ENCODE data around the gene CD47. TPM values are rescaled to one million over a fixed set of nuclear protein-coding genes. Genes with fewer than 3 reads are reported as not detected.

The CD47 gene
- total and polyA plus RNA-seq, 10 of the 15 experiments (the other 5 are each of a cell fraction or from before 2014, with no cell fraction given) = 22.9 to 175 (median 81.1) TPM

DNA sequence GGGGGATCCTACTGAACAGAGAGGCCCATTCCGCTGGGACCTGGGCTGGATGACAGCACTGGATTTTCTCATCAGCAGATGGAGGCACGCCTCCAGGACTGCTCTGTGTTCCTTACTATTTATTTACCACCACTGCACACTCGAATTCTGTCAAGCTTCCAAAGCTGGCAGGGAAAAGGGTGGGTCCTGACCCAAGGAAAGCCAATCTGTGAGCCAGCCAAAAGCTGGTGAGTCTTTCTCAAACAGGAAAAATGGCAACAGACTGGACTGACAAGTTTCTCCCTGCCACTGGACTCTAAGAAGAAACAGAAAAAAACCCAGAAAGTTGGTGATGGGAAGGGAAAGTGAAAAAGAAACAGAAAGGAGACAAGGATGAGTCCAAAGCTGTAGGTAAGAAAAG is 37.8 kb downstream of the CD47 start:
- ChIA-PET SMC1A (ENCODE audit: uncharacterized antibody, unreplicated experiment) (interaction anchor here (0.6 to 1.6 kb wide), 8 partner anchors 10 to 287 kb away, joined by 3 to 6 read pairs (median 4); no protein-coding TSS in a partner anchor), CTCF (interaction anchor here (0.8 to 1.4 kb wide), 4 partner anchors 8 to 352 kb away, joined by 3 to 5 read pairs (median 4); no protein-coding TSS in a partner anchor), RAD21 (ENCODE audit: unreplicated experiment) (interaction anchor here (0.9 kb wide), 1 partner anchor 352 kb away, joined by 3 read pairs; no protein-coding TSS in a partner anchor), POLR2A (interaction anchor here (1.2 to 1.4 kb wide), 2 partner anchors 9 to 13 kb away, joined by 4 to 5 read pairs; no protein-coding TSS in a partner anchor)
- no peak for ATAC-seq
- Histone ChIP-seq H3K36me3 (ENCODE audit: control insufficient read depth in 2 of 2, insufficient read depth in 2 of 2, low read length in 1 of 2) (peaks cover 4 to 35% of the 10 kb centered on the region in 2 experiments; a peak in 3 of 4 replicates), H3K27me3 (replicated peaks in 1 of 2; ENCODE audit: control insufficient read depth in 2 of 2, insufficient read depth in 2 of 2, low read length in 1 of 2) (no peaks in the 10 kb centered on the region), H3K4me2 (ENCODE audit: control insufficient read depth, insufficient read depth) (no peak overlapping the region), H3K4me1 (ENCODE audit: control insufficient read depth, insufficient read depth, low read length) (peaks cover 4% of the 10 kb centered on the region), H3K9me3 (replicated peaks; ENCODE audit: control insufficient read depth, insufficient read depth, low read length) (no peaks in the 10 kb centered on the region), H3K79me2 (ENCODE audit: control insufficient read depth, insufficient read depth, low read length) (peaks cover 2% of the 10 kb centered on the region), H4K20me1 (ENCODE audit: control insufficient read depth, insufficient read depth) (no peaks in the 10 kb centered on the region), H3K4me3 (no peak overlapping the region), H3K9ac (ENCODE audit: control insufficient read depth, insufficient read depth, low read length) (no peak overlapping the region), H3K27ac (ENCODE audit: control insufficient read depth, insufficient read depth) (no peak overlapping the region), H2AFZ (ENCODE audit: control insufficient read depth, low read depth, low read length) (no peak overlapping the region)
- intact Hi-C loops (cut with micrococcal nuclease; ENCODE audit: unreplicated experiment) = no loop called here
- no peak for DNase-seq (ENCODE audit: low read depth, low spot score)
- WGBS (ENCODE audit: insufficient coverage, insufficient replicate concordance, low lambda C conversion rate, missing lambda C conversion rate) = 95% methylated on average over 3 of the region's 3 CpGs
- in situ Hi-C loops (cut with MboI) = no loop called here
- FAIRE-seq = no peak
- no TSS peak for BruUV-seq (replicated peaks)
- TF ChIP-seq EZH2 (IDR thresholded peaks at IDR 0.05; ENCODE audit: borderline replicate concordance, control insufficient read depth, low read depth, low read length) = no peak
- no peak for TF ChIP-seq ZNF384 (IDR thresholded peaks at IDR 0.05; ENCODE audit: borderline replicate concordance, low read depth, low read length)
- TF ChIP-seq TBL1XR1 (IDR thresholded peaks at IDR 0.05; ENCODE audit: low read depth, low read length) = no peak
- TF ChIP-seq IKZF2 (IDR thresholded peaks at IDR 0.05) = no peak
- TF ChIP-seq, protein P1, sequence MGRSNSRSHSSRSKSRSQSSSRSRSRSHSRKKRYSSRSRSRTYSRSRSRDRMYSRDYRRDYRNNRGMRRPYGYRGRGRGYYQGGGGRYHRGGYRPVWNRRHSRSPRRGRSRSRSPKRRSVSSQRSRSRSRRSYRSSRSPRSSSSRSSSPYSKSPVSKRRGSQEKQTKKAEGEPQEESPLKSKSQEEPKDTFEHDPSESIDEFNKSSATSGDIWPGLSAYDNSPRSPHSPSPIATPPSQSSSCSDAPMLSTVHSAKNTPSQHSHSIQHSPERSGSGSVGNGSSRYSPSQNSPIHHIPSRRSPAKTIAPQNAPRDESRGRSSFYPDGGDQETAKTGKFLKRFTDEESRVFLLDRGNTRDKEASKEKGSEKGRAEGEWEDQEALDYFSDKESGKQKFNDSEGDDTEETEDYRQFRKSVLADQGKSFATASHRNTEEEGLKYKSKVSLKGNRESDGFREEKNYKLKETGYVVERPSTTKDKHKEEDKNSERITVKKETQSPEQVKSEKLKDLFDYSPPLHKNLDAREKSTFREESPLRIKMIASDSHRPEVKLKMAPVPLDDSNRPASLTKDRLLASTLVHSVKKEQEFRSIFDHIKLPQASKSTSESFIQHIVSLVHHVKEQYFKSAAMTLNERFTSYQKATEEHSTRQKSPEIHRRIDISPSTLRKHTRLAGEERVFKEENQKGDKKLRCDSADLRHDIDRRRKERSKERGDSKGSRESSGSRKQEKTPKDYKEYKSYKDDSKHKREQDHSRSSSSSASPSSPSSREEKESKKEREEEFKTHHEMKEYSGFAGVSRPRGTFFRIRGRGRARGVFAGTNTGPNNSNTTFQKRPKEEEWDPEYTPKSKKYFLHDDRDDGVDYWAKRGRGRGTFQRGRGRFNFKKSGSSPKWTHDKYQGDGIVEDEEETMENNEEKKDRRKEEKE (IDR thresholded peaks at IDR 0.05) = no peak
- TF ChIP-seq, protein P2, sequence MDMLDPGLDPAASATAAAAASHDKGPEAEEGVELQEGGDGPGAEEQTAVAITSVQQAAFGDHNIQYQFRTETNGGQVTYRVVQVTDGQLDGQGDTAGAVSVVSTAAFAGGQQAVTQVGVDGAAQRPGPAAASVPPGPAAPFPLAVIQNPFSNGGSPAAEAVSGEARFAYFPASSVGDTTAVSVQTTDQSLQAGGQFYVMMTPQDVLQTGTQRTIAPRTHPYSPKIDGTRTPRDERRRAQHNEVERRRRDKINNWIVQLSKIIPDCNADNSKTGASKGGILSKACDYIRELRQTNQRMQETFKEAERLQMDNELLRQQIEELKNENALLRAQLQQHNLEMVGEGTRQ (IDR thresholded peaks at IDR 0.05; ENCODE audit: borderline replicate concordance, low read depth, low read length) = no peak
- no peak for TF ChIP-seq SMC3 (IDR thresholded peaks at IDR 0.05; ENCODE audit: borderline replicate concordance, low read length)
- TF ChIP-seq HDAC6 (IDR thresholded peaks at IDR 0.05; ENCODE audit: unreplicated experiment) = no peak
- no peak for TF ChIP-seq NFXL1 (IDR thresholded peaks at IDR 0.05; ENCODE audit: borderline replicate concordance)
- TF ChIP-seq, protein P3, sequence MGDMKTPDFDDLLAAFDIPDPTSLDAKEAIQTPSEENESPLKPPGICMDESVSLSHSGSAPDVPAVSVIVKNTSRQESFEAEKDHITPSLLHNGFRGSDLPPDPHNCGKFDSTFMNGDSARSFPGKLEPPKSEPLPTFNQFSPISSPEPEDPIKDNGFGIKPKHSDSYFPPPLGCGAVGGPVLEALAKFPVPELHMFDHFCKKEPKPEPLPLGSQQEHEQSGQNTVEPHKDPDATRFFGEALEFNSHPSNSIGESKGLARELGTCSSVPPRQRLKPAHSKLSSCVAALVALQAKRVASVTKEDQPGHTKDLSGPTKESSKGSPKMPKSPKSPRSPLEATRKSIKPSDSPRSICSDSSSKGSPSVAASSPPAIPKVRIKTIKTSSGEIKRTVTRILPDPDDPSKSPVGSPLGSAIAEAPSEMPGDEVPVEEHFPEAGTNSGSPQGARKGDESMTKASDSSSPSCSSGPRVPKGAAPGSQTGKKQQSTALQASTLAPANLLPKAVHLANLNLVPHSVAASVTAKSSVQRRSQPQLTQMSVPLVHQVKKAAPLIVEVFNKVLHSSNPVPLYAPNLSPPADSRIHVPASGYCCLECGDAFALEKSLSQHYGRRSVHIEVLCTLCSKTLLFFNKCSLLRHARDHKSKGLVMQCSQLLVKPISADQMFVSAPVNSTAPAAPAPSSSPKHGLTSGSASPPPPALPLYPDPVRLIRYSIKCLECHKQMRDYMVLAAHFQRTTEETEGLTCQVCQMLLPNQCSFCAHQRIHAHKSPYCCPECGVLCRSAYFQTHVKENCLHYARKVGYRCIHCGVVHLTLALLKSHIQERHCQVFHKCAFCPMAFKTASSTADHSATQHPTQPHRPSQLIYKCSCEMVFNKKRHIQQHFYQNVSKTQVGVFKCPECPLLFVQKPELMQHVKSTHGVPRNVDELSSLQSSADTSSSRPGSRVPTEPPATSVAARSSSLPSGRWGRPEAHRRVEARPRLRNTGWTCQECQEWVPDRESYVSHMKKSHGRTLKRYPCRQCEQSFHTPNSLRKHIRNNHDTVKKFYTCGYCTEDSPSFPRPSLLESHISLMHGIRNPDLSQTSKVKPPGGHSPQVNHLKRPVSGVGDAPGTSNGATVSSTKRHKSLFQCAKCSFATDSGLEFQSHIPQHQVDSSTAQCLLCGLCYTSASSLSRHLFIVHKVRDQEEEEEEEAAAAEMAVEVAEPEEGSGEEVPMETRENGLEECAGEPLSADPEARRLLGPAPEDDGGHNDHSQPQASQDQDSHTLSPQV (IDR thresholded peaks at IDR 0.05) = no peak
- no peak for TF ChIP-seq ZBED1 (IDR thresholded peaks at IDR 0.05; ENCODE audit: borderline replicate concordance)
